Mesendoderm (in vitro differentiated cells): ENCODE data around the gene MEST.
"Not testable (repeated sequence)": the region's sequence is repeated elsewhere in the genome, so short reads cannot be mapped to it uniquely, and the experiment has no call there.

Source experiments
- DNase-seq: peaks from one replicate; pipeline ENCODE4 v3.0.0; 2013
- H2AK5ac ChIP-seq: 2 replicates; pipeline ENCODE4 v1.6.1; 2013; ENCODE audit warnings: low read length, inconsistent platforms
- H2BK120ac ChIP-seq: 2 replicates; pipeline ENCODE4 v1.6.1; 2013; ENCODE audit warnings: low read depth, mild to moderate bottlenecking, low read length, moderate library complexity, mixed read lengths
- H2BK15ac ChIP-seq: replicated peaks from 2 replicates; pipeline ENCODE4 v1.6.1; 2013; ENCODE audit warnings: low read depth, mild to moderate bottlenecking, moderate library complexity
- H2BK5ac ChIP-seq: 2 replicates; pipeline ENCODE4 v1.6.1; 2013; ENCODE audit warnings: low read length, inconsistent platforms
- H3K18ac ChIP-seq: 2 replicates; pipeline ENCODE4 v1.6.1; 2013; ENCODE audit warnings: mild to moderate bottlenecking, low read length, mixed read lengths
- H3K23ac ChIP-seq: one replicate; pipeline ENCODE4 v1.6.1; 2013; ENCODE audit warnings: low read length
- H3K27ac ChIP-seq: 2 replicates; pipeline ENCODE4 v1.5.1; 2013; ENCODE audit warnings: low read depth, mild to moderate bottlenecking, inconsistent platforms, low read length, moderate library complexity
- H3K27me3 ChIP-seq: 2 replicates; pipeline ENCODE4 v1.6.1; 2013; ENCODE audit warnings: low read length, control low read depth, mild to moderate bottlenecking, inconsistent platforms; ENCODE audit not compliant: insufficient read depth, poor library complexity
- H3K36me3 ChIP-seq: 2 replicates; pipeline ENCODE4 v1.6.1; 2013; ENCODE audit warnings: low read length, inconsistent platforms; ENCODE audit not compliant: control insufficient read depth, insufficient read depth
- H3K4ac ChIP-seq: one replicate; pipeline ENCODE4 v1.6.1; 2013; ENCODE audit warnings: low read depth, mild to moderate bottlenecking, low read length, moderate library complexity
- H3K4me1 ChIP-seq: 2 replicates; pipeline ENCODE4 v1.6.1; 2013; ENCODE audit warnings: low read depth, low read length, inconsistent platforms; ENCODE audit not compliant: control insufficient read depth
- H3K4me2 ChIP-seq: 2 replicates; pipeline ENCODE4 v1.6.1; 2013; ENCODE audit warnings: low read length
- H3K4me3 ChIP-seq: 2 replicates; pipeline ENCODE4 v1.5.1; 2013; ENCODE audit warnings: mild to moderate bottlenecking, low read length
- H3K56ac ChIP-seq: one replicate; pipeline ENCODE4 v1.6.1; 2013; ENCODE audit warnings: low read length
- H3K79me1 ChIP-seq: 2 replicates; pipeline ENCODE4 v1.6.1; 2013; ENCODE audit warnings: low read length, inconsistent platforms
- H3K79me2 ChIP-seq: 2 replicates; pipeline ENCODE4 v1.6.1; 2013; ENCODE audit warnings: mild to moderate bottlenecking, low read length; ENCODE audit not compliant: control insufficient read depth, insufficient read depth
- H3K9ac ChIP-seq: 2 replicates; pipeline ENCODE4 v1.6.1; 2013; ENCODE audit warnings: low read length, inconsistent platforms
- H4K5ac ChIP-seq: one replicate; pipeline ENCODE4 v1.6.1; 2013; ENCODE audit warnings: low read length
- H4K8ac ChIP-seq: one replicate; pipeline ENCODE4 v1.6.1; 2013; ENCODE audit warnings: low read depth, mild to moderate bottlenecking, control low read depth, low read length, moderate library complexity
- WGBS: extraction: QIAGEN DNeasy Blood & Tissue Kit; methylation state at CpG from one replicate; pipeline ENCODE4 v1.1.7; 2013; ENCODE audit warnings: low lambda C conversion rate, missing lambda C conversion rate; ENCODE audit not compliant: insufficient coverage; ENCODE audit errors: extremely low coverage; 5-methylcytosine and 5-hydroxymethylcytosine counted together

Gene MEST

GRCh38 chr7:130521258-130521951 lies 29.5 kb downstream of the MEST start:
- no peak overlapping the region for H3K4me3 ChIP-seq
- H2AK5ac ChIP-seq: no peak overlapping the region
- H3K27me3 ChIP-seq: no peaks in the 10 kb centered on the region
- H3K79me1 ChIP-seq: no peaks in the 10 kb centered on the region
- no peak overlapping the region for H4K5ac ChIP-seq
- H4K8ac ChIP-seq: no peak overlapping the region
- no peak overlapping the region for H3K56ac ChIP-seq
- H3K36me3 ChIP-seq: no peaks in the 10 kb centered on the region
- no peak overlapping the region for H2BK120ac ChIP-seq
- H3K4me1 ChIP-seq: no peaks in the 10 kb centered on the region
- H3K79me2 ChIP-seq: no peaks in the 10 kb centered on the region
- H3K27ac ChIP-seq: no peak overlapping the region
- no peak overlapping the region for H3K18ac ChIP-seq
- WGBS: no CpG with 5 or more reads among the region's 4 CpGs
- H3K4ac ChIP-seq: no peak overlapping the region
- no peak overlapping the region for H3K9ac ChIP-seq
- no peak overlapping the region for H2BK5ac ChIP-seq
- no peak for DNase-seq
- H3K23ac ChIP-seq: no peak overlapping the region
- H2BK15ac ChIP-seq: no peak overlapping the region
- no peak overlapping the region for H3K4me2 ChIP-seq

GRCh38 chr7:130523519-130524125 lies 31.7 kb downstream of the MEST start:
- H3K56ac ChIP-seq, H3K36me3 ChIP-seq, H3K79me1 ChIP-seq, DNase-seq, H3K4me1 ChIP-seq, H3K27ac ChIP-seq, H4K5ac ChIP-seq, H3K9ac ChIP-seq, H3K79me2 ChIP-seq, H2AK5ac ChIP-seq, H2BK5ac ChIP-seq, H3K4me2 ChIP-seq, H3K4me3 ChIP-seq, H2BK120ac ChIP-seq, H3K18ac ChIP-seq, H3K27me3 ChIP-seq, H2BK15ac ChIP-seq, H4K8ac ChIP-seq, H3K4ac ChIP-seq, H3K23ac ChIP-seq: not testable (repeated sequence)
- no CpG with 5 or more reads among the region's 17 CpGs for WGBS

- H3K27me3 ChIP-seq: no peaks in the 10 kb centered on the region
- no peaks in the 10 kb centered on the region for H3K36me3 ChIP-seq
- H4K8ac ChIP-seq: no peak overlapping the region
- H3K79me1 ChIP-seq: no peaks in the 10 kb centered on the region
- H2AK5ac ChIP-seq: no peak overlapping the region
- H3K9ac ChIP-seq: no peak overlapping the region
- no peak overlapping the region for H2BK15ac ChIP-seq
- no peak overlapping the region for H2BK5ac ChIP-seq
- H3K18ac ChIP-seq: no peak overlapping the region
- no peaks in the 10 kb centered on the region for H3K79me2 ChIP-seq
- DNase-seq: no peak
- H2BK120ac ChIP-seq: no peak overlapping the region
- WGBS: no CpG with 5 or more reads among the region's 5 CpGs
- no peak overlapping the region for H3K23ac ChIP-seq
- no peak overlapping the region for H3K4me3 ChIP-seq
- H3K4me1 ChIP-seq: no peaks in the 10 kb centered on the region
- H3K4me2 ChIP-seq: no peak overlapping the region
- H4K5ac ChIP-seq: no peak overlapping the region
- no peak overlapping the region for H3K27ac ChIP-seq
- no peak overlapping the region for H3K56ac ChIP-seq
- H3K4ac ChIP-seq: no peak overlapping the region
Observed at GRCh38 chr7:130524628-130525027, 32.7 kb downstream of the MEST start.

- not testable (repeated sequence) for H2BK5ac ChIP-seq, H3K36me3 ChIP-seq, H3K79me1 ChIP-seq, H3K4me1 ChIP-seq, H3K79me2 ChIP-seq, H3K27ac ChIP-seq, H3K4ac ChIP-seq, H3K4me3 ChIP-seq, H2BK15ac ChIP-seq, H4K8ac ChIP-seq, H4K5ac ChIP-seq, H2BK120ac ChIP-seq, DNase-seq, H3K18ac ChIP-seq, H3K56ac ChIP-seq, H3K4me2 ChIP-seq, H2AK5ac ChIP-seq, H3K27me3 ChIP-seq, H3K9ac ChIP-seq, H3K23ac ChIP-seq
- WGBS: no CpG with 5 or more reads among the region's 17 CpGs
Observed at GRCh38 chr7:130527752-130528355, 36.0 kb downstream of the MEST start.

- H3K23ac ChIP-seq: no peak overlapping the region
- H2AK5ac ChIP-seq: no peak overlapping the region
- H2BK5ac ChIP-seq: no peak overlapping the region
- no peak overlapping the region for H3K9ac ChIP-seq
- H3K27ac ChIP-seq: no peak overlapping the region
- no peak overlapping the region for H2BK120ac ChIP-seq
- no CpG with 5 or more reads among the region's 2 CpGs for WGBS
- no peaks in the 10 kb centered on the region for H3K27me3 ChIP-seq
- H3K4me1 ChIP-seq: no peaks in the 10 kb centered on the region
- no peak overlapping the region for H3K4me3 ChIP-seq
- no peak overlapping the region for H3K56ac ChIP-seq
- no peak overlapping the region for H4K8ac ChIP-seq
- DNase-seq: no peak
- no peaks in the 10 kb centered on the region for H3K36me3 ChIP-seq
- H3K4me2 ChIP-seq: no peak overlapping the region
- no peak overlapping the region for H4K5ac ChIP-seq
- no peak overlapping the region for H2BK15ac ChIP-seq
- H3K18ac ChIP-seq: no peak overlapping the region
- H3K79me2 ChIP-seq: no peaks in the 10 kb centered on the region
- H3K79me1 ChIP-seq: no peaks in the 10 kb centered on the region
- no peak overlapping the region for H3K4ac ChIP-seq
Observed at GRCh38 chr7:130529417-130529816, 37.5 kb downstream of the MEST start.
